Amniotic epithelial cell (primary cell): ENCODE measurements around the gene TMEM221.

Source experiments
- DNase-seq: peaks from one replicate; pipeline ENCODE4 v3.0.0-alpha.2; 2010; ENCODE audit warnings: low read depth

Gene TMEM221

DNA sequence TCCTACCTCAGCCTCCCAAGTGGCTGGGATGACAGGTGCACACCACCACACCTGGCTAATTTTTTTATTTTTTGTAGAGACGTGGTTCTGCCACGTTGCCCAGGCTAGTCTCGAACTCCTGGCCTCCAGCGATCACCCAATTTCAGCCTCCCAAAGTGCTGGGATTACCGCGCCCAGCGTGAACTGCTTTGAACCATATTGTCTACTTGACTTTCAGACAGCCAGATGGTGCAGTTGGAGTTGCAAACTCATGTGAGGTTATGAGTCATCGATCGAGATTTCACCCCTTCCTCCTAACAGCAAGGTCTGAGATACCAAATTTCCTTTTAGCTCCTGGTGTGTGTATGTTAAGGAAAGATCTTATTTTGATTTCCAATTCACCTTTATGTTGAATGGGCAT lies 24.6 kb upstream of the TMEM221 start:
- DNase-seq = peak; percentile 77

GRCh38 chr19:17471410-17472125 lies 23.1 kb upstream of the TMEM221 start:
- no peak for DNase-seq

DNA sequence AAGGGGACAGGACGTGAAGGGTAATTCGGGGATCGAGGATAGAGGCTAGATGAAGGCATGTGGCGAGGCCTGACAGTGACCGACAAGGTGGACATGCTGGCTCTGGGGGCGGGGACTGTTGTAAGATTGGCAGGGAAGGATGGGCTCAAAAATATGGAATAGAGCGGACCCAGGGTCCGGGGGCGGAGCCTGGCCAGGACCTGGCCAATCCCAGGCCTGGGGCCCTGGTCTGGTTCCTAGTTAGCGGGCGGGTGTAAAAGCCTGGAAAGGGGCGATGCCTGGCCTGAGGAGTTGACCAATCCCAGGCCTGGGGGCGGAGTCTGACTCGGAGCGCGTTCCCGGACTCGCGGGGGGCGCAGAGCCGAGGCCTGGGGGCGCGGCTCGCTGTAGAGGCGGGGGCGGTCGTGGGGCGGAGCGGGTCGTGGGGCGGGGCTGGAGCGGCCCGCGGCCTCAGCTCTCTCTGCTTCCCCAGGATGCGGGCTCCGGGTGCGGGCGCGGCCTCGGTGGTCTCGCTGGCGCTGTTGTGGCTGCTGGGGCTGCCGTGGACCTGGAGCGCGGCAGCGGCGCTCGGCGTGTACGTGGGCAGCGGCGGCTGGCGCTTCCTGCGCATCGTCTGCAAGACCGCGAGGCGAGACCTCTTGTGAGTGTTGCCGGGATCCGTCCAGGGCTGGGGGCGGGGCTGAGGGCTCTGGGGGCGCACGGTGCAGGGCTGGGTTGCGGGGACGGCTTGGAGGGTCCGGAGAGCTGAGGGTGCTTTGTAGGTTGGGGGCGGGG lies 21.8 kb upstream of the TMEM221 start, which contains the start of gene SLC27A1:
Gene SLC27A1, plus strand, starts transcription at position 457 of the 774 bp plus-strand sequence. Its CDS starts 17 bp downstream, at position 474.
- peak; percentile 98 for DNase-seq

GRCh38 chr19:17469481-17470067 lies 21.1 kb upstream of the TMEM221 start:
- DNase-seq = peak; percentile 86

GRCh38 chr19:17469092-17469480 lies 20.6 kb upstream of the TMEM221 start:
- no peak for DNase-seq

DNA sequence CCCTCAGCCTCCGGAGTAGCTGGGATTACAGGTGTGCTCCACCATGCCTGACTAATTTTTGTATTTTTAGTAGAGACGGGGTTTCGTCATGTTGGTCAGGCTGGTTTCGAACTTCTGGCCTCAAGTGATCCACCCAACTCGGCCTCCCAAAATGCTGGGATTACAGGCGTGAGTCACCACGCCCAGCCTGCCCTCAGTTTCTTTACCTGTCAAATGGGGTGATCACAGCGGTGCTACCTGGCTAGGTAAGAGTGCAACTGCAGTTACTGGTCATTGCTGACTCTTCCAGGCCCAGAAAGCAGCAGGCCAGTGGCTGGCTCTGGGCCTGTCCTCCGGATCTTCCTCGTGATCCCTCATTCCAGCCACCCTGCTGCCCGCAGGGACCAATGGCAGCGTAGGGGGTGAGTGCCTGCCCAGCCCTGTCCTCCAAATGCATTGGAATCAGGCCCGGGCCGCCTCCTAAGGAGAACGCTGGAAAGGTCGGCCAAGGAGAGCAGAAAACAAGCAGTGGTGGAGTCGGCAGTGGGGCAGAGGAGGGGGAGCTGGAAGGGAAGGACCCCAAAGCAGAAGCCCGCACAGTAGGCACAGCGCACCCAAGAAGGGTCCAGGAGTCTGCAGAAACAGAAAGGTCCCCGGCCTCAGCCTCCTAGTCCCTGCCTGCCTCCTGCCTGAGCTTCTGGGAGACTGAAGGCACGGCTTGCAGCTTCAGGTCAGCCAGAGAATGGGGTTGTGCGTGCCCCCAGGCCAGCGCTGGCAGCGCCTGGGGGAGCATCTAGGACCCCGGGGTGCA lies 20.0 kb upstream of the TMEM221 start:
- DNase-seq = no peak

DNA sequence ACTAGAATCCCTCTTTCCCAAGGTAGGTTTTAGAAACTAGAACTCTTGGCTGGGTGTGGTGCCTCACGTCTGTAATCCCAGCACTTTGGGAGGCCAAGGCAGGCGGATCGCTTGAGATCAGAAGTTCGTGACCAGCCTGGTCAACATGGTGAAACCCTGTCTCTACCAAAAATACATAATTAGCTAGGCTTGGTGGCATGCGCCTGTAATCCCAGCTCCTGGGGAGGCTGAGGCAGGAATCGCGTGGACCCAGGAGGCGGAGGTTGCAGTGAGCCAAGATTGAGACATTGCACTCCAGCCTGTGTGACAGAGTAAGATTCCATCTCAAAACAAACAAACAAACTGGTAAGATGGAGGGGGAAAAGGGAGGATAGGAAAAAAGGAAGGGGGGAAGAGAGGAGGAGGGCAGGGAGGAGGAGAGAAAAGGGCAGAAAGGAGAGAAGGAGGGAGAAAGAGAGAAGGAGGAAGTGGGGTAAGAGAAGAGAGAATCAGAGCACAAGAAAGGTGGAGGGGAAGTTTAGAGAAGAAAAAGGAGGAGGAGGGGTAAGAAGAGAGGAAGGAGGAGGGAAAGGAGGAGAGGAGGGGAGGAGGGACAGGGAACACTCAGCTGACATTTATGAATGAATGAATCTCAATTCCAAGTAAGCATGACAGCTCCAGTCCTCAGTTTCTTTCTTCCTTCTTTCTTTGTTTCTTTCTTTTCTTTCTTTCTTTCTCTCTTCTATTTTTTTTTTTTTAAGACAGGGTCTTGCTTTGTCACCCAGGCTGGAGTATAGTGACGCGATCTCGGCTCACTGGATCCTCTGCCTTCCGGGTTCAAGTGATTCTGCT lies 19.2 kb upstream of the TMEM221 start:
- no peak for DNase-seq

DNA sequence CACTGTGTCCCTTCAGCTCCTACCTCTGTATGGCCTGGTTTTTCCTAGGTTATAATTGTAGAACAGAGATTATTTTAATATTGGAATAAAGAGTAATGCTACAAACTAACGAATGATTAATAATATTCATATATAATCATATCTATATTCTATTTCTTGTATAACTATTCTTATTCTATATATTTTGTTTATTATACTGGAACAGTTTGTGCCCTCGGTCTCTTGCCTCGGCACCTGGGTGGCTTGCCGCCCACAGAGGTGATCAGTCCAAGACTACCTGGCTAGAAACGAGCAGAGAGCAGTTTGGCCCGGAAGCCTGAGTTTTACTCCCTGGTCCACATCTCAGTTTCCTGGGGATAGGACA lies 18.0 kb upstream of the TMEM221 start:
- no peak for DNase-seq

DNA sequence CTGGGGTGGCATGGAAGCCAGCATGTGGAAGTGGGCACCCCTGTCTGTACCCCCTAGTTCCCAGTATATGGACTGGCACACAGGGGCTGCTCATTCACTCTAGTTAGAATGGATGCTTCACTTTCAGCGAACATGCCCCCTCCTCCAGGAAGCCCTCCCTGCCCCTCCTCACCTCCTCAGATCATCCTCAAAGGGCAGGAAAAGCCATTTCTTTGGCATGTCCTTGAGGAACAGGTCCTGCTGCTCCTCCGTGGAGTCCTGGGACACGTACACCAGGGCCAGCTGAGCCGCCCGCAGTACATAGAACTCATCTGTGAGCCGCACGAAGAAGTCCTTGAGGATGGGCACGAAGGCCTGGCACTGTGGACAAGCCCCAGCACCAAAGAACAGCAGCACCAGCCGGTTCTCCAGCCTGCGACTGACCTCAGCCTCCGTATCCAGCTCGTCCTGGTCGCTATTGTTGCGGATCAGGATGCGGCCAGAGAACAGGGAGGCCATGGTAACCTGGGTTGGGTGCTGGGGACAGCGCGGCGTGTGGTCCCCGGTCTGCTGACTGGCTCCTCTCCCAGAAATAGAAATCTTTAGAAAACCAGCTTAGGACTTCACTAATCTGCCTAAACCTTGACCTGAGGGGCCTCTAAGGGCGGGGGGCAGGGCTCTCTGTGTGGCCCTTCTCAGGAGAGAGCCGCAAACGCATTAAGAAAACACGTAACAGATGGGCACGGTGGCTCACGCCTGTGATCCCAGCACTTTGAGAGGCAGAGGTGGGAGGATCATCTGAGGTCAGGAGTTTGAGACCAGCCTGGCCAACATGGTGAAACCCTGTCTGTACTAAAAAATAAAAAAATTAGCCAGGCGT lies 12.1 kb upstream of the TMEM221 start, which contains the start of gene NXNL1:
Gene NXNL1, minus strand, starts transcription at position 555 of the 859 bp plus-strand sequence. Its CDS starts 57 bp downstream, at position 498.
- no peak for DNase-seq

GRCh38 chr19:17458970-17459369 lies 10.5 kb upstream of the TMEM221 start:
- no peak for DNase-seq

GRCh38 chr19:17457616-17458015 lies 9.1 kb upstream of the TMEM221 start:
- no peak for DNase-seq

- DNase-seq = no peak
These were observed 7.7 kb upstream of the TMEM221 start for GRCh38 chr19:17456127-17456526.

GRCh38 chr19:17455308-17456123 lies 7.0 kb upstream of the TMEM221 start:
- DNase-seq = no peak

DNA sequence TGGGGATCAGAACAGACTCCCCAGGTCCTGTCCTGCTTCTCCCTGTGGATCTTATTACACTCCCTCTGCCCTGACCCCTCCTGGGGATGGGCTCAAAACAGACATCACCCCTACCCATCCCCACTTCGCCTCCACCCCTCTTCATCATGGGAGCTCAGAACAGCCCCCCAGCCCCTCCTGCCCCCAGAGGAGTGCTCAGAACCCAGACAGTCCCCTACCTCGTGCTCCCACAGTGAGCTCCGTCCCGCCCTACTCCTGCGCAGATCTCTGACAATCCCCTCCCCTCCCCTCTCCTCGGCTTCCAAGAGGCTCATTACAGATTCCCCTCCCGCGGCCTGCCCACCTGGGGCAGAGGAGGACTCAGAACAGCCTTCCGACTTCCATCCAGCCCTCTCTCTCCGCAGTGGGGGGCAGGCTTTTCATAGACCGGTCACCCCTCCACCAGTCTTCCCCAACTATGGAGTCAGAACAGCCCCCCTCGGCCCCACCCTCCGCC lies 6.2 kb upstream of the TMEM221 start:
- no peak for DNase-seq

DNA sequence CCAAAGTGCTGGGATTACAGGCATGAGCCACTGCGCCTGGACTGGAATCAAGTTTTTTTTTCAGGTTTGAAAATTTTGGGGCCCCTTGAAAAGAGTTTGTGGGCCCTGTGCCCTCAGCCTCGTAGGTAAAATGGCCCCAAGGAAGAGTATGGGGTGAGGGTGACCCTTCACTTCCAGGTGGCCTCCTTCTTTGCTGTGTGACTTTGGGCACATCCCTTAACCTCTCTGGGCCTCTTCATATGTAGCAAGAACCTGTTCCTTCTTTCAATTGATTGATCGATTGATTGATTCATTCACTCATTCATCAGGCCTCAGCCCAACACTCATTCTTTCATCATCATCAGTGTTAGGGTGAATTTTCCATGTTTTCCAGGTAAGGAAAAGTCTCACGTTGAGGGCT lies 3.4 kb upstream of the TMEM221 start:
- DNase-seq = no peak

- DNase-seq = peak; percentile 32
These were observed 2.0 kb upstream of the TMEM221 start for GRCh38 chr19:17450264-17451075.

- no peak for DNase-seq
These were observed 751 bp downstream of the TMEM221 start for GRCh38 chr19:17447704-17448130.

- no peak for DNase-seq
These were observed 2.8 kb downstream of the TMEM221 start for GRCh38 chr19:17445526-17446165.
